ENCODE data around the gene BRF1.
A peak's percentile ranks its signal among the peaks of the same experiment; 100 is the strongest.

The BRF1 gene

DNA sequence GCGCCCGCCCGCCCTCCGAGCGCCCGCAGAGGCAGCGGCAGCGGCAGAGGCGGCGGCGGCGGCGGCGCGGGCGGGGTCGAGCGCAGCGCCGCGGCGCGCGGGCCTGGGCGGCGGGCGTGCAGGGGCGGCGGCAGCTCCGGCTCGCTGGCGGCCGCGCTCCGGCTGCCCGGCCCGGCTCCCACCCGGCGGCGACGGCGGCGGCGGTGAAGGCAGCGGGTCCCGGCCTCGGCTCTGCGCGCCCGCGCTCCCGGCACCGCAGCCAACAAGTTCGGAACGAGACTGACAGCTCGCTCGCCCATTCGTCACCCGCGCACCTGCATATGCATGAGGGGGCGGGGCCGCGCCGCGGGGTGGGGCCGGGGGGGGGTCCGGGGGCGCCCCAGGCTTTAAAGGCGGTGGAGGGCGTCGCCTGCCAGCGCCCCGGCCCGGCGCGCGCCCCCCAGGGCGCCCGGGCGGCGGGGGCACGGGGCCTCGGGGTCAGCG is 132.3 kb downstream of the BRF1 start, which contains the start of gene JAG2:
Gene JAG2 (minus strand): TSS at position 281 of the 483 bp plus-strand sequence. CDS start 356 bp downstream, outside the sequence.
- peak; percentile 39 for DNase-seq

DNA sequence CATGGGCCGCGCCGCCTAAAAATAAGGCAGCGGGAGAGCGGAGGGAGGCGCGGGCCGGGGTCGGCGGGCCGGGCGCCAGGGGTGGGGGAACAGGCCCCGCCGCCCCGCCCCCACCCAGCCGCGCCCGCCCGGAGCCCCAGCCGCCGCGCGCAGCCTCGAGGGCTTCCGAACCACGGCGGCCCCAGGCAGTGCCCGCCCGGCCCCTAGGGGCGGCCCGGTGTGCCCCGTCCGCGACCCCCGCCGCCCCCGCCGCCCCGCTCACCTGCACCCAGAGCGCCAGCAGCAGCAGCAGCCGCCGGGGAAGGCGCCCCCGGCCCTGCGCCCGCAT is 132.7 kb downstream of the BRF1 start:
- DNase-seq, result no peak

DNA sequence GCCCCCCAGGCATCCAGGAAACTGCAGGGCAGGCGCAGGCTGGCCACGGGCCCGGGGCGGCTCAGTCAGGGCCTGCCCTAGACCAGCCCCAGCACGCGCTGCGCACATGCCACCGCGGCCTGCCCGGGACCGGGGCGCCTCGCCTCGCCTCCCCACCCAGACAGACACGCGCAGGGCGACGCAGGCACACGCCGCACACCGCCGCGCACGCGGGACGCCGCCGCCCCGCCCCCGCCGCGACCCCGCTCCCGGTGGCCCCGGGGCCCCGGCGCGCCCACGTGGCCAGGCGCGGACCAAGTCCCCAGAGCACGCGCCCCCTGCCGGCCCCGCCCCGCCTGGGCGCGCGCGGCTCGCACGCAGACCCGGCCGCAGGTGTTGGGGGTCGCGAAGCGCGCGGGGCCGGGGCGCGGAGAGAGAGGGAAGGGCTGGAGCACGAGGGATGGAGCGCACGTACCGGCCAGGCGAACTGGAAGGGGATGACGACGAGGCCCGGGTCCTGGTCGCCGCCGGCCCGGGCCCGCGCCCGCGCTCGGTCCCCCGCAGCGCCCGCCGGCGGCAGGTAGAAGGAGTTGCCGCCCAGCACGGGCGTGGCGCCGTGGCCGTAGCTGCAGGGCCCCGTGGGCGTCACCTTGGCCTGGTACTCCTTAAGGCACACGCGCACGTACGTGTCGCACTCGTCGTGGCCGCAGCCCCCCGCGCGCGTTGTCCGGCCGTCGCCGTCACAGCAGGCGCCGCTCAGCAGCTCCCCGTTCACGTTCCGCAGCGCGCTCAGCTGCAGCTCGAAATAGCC is 133.3 kb downstream of the BRF1 start:
- peak; percentile 20 for DNase-seq

DNA sequence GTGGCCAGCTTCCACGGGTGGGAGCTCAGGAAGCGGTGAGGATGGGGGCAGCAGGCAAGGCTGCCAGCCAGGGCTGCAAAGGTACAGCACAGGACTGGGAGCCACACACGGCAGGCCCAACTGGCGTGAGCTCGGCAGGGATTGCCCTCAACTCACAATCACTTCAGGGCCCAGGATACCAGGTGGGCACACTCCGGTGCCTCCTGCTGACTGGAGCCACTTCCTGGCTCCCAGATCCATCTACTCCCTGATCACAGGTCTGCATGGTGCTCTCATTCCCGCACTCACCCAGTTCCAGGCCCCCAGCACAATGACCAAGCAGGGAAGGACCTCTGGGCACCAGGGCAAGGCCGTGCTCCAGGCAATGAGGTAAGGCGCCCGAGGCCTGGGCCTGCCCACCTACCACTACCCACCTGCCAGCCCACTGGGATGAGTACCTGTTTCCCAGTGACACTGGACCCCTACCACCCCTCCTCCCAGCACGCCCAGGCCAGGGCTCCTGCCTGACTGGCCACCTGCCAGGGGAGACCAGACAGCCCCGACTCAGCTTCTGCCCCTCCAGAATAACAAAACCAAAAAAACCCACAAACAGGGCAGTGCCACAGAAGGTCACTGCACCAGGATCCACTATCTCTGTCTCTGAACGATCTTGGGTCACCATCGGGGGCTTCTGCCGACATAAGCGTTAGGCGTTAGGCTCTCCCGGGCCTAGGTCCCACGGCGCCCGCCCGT is 134.1 kb downstream of the BRF1 start:
- no peak for DNase-seq

DNA sequence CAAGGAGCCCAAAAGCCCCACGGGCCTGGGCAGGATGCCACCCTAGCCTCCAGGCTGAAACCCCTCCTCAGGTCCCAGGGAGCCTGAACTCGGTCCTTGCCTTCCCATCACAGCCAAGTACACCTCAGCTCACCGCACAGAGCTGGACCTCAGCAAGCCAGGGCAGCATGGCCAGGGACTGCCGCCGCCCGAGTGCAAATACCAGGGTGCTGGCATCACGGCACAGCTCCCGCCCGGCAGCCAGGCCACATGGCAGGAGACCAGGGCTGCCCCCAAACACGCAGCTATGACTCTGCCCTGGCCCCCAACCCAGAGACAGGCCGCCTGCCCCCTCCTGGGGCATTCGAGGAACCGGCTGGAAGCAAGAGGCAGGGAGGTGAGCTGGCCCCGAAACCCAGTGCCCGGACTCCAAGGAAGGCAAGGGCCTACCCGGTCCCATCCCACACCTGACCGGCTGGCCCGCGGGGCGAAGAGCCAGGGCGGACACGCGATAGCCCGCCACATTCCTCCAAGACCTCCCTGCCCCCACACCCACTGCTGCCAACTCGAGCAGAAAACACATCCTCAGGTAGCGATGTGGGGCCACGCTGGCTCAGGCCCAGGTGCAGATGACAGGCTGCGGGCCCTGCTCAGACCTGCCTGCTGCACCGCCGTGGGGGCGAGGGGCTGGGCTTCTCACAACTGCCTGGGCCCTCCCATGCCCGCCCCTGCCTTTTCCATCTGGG is 134.9 kb downstream of the BRF1 start:
- DNase-seq, result no peak

DNA sequence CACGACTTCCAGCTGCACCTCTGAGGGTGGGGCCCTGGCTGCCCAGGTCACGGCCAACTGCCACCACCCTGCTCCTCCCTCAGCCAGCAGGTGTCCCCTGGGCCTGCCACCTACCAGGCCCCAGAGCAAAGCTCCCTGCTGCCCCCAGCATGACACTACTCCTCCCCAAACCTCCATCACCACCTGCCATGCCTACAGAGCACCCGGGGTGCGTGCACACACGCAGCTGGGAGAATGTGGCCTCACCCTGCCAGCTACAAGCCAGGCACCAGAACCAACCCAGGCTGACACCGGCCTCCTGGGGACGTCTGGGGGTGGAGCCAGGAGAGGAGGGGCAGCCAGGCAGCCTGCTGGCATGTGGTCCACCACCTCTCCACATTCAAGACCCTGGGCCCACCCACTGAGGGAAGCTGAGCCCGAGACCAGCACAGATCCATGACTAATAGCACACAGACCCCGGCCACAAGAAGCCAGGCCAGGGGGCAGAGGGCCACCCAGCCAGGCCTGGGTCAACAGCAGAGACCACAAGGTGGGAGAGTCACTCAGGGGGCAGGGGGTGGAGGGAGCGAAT is 135.6 kb downstream of the BRF1 start:
- DNase-seq, result peak; percentile 44

DNA sequence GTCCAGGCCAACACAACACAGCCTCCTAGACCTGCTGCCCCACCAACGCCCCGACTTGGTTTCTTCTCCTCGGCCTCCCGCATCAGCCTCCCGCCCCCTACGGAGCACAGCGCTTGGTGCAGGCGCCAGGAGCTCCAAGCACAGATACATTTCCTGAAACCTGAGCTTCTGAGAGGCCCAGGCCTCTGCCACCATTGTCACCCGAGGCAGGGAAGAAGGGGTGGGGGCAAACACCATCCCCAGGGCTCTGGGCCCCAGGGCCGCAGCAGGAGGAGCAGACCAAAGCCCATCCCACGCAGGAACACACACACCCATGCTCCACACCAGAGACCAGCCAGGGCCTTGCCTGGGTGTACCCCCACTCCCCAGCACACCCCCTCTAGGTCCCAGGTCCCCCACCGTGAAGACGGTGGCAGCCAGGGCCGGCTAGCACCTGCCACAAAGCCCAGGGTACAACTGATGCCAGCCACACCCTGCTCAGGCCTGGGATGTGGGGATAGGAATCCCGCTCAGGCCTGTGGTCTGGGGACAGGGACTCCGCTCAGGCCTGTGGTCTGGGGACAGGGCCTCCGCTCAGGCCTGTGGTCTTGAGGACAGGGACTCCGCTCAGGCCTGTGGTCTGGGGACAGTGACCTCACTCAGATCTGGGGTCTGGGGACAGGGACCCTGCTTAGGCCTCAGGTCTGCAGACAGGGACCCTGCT is 137.6 kb downstream of the BRF1 start:
- DNase-seq, result no peak

DNA sequence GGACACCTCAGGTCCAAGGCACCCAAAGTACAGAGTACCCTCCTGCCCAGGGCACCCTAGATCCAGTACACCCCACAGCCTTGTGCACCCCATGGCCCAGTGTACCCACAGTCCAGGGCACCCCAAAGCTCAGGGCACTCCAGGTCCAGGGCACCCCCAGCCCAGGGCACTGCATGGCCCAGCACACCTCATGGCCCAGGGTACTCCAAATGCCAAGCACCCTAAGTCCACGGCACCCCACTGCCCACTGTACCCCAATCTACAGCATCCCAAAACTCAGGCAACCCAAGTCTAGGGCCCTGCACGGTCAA is 138.2 kb downstream of the BRF1 start:
- no peak for DNase-seq

DNA sequence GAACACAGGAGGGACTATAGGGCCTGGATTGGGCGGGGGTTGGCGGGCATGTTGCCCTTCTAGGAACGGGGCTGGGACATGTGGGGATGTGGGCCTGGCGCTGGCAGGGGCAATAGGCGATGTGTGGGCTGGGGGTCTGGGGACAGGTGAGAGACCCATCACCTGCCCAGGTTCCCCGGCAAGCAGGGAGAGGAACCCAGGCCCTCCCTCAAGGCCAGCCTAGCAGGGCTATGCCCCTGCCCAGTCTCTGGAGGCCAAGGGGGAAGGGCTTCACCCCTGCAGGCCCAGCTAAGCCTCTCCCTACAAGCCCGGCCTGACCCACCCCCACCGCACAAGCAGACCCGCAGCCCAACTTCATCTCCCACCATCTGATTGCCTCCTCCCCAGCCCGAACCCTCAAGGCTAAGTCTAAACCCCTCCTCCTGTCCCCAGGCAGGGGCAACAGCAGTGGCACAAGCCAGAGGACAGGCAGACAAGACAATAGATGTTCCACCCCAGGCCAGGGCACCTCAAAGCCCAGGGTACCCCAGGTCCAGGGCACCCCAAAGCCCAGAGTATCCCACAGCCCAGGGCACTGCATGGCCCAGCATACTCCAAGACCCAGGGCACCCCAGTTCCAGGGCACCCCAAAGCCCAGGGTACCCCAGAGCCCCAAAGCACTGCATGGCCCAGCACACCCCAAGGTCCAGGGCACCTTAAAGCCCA is 138.7 kb downstream of the BRF1 start:
- DNase-seq, result no peak

DNA sequence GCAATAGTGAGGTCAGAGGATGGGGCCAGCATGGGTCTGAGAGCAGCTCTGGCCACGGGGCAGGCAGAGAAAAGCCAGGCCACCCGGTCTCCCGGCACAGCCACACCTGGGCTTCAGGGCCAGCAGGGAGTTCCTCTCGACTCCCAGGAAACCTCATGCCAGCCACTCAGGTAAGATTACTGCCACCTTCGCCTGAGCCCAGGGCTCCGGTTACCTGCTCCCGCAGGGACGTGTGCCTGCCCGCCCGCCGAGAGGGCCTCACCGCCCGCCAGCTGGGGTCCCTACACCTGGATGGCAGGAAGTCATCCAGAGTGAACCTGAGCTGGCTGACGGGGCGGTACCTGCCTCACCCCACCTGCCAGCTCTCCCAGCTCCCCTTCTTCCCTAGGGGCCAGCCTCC is 139.5 kb downstream of the BRF1 start:
- DNase-seq, result no peak

DNA sequence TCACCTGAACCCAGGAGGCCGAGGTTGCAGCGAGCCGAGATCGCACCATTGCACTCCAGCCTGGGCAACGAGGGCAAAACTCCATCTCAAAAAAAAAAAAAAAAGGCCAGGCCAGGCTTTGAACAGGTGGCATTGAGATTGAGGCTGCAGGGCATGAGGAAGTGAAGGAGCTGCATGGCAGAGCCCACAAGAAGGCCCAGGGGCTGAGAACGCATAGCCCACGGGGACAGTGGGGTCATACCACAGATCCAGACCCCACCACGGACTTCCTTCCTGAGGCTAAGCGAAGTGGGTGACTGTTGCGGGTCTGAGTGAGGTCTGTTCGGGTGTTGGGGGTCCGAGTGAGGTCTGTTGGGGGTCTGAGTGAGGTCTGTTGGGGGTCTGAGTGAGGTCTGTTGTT is 140.0 kb downstream of the BRF1 start:
- no peak for DNase-seq

DNA sequence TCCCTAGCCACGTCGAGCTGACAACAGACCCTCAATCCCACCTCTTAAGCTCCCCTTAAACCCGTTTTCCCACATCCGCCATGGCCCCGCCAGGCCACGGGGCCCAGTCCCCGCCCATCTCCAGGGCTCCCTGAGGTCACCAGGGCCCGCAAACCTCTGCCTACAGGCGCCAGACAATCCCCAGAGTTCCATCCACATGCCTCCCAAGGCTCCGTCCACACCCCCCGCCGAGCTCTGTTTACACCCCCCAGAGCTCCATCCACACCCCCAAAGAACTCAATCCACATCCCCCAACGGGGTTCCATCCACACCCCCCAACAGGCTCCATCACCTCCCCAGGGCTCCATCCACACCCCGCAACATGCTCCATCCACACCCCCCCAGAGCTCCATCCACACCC is 141.5 kb downstream of the BRF1 start:
- DNase-seq, result no peak
